GM12801 (cell line): ENCODE measurements around the gene NAGK.

Source experiments
- CTCF ChIP-seq: IDR thresholded peaks from one replicate; pipeline ENCODE4 v1.5.1; 2011; ENCODE audit warnings: control low read depth; ENCODE audit not compliant: insufficient read length; ENCODE audit errors: extremely low read depth

The NAGK gene

GRCh38 chr2:71070294-71071093 lies 2.0 kb downstream of the NAGK start:
- TF ChIP-seq CTCF, result no peak

GRCh38 chr2:71071681-71072398 lies 3.4 kb downstream of the NAGK start:
- TF ChIP-seq CTCF, result no peak

- no peak for TF ChIP-seq CTCF
These were observed 4.0 kb downstream of the NAGK start for GRCh38 chr2:71072492-71072891.

- TF ChIP-seq CTCF, result no peak
These were observed 5.0 kb downstream of the NAGK start for GRCh38 chr2:71073475-71073874.

GRCh38 chr2:71074893-71075395 lies 6.5 kb downstream of the NAGK start:
- no peak for TF ChIP-seq CTCF

- TF ChIP-seq CTCF, result no peak
These were observed 10.2 kb downstream of the NAGK start for GRCh38 chr2:71078624-71079023.

- TF ChIP-seq CTCF, result no peak
These were observed 14.2 kb downstream of the NAGK start for GRCh38 chr2:71082402-71083252.
